Gastrocnemius medialis (tissue), 4 donors: ENCODE results near the gene SPPL2A.

Source experiments
- CTCF ChIP-seq, 5 experiments: fragments of 450-650 bp in 3 of 5; fragments of 200-600 bp in 2 of 5; sonication (generic) in 2 of 5; IDR thresholded peaks in 4 of 5; conservative IDR thresholded peaks in 1 of 5; 1 replicate in 4 of 5; 2 replicates in 1 of 5; pipeline ENCODE4 v1.5.1; 2016 to 2019; ENCODE audit warnings: antibody characterized with exemption in 5 of 5, mild to moderate bottlenecking in 3 of 5, moderate library complexity in 3 of 5
- POLR2A ChIP-seq, 2 donors: fragments of 450-650 bp; IDR thresholded peaks; one replicate each; pipeline ENCODE4 v1.6.1; 2017; ENCODE audit warnings: antibody characterized with exemption in 2 of 2, mild to moderate bottlenecking in 2 of 2, moderate library complexity in 2 of 2

GRCh38 chr15:50707878-50708427 lies 57.6 kb downstream of the SPPL2A start:
- TF ChIP-seq CTCF (IDR thresholded peaks at IDR 0.05 in 4 of 5, conservative IDR thresholded peaks at IDR 0.05 in 1 of 5) = no peak
- no peak for TF ChIP-seq POLR2A (IDR thresholded peaks at IDR 0.05)
